Gastrocnemius medialis (tissue), 4 donors: ENCODE results near the gene BCAS4.

Experiments
- POLR2A ChIP-seq, 2 donors: fragments of 450-650 bp; IDR thresholded peaks; one replicate each; pipeline ENCODE4 v1.6.1; 2017; ENCODE audit warnings: antibody characterized with exemption in 2 of 2, mild to moderate bottlenecking in 2 of 2, moderate library complexity in 2 of 2
- TF ChIP-seq, protein P1 (sequence below), 5 experiments: fragments of 450-650 bp in 3 of 5; fragments of 200-600 bp in 2 of 5; sonication (generic) in 2 of 5; IDR thresholded peaks in 4 of 5; conservative IDR thresholded peaks in 1 of 5; 1 replicate in 4 of 5; 2 replicates in 1 of 5; pipeline ENCODE4 v1.5.1; 2016 to 2019; ENCODE audit warnings: antibody characterized with exemption in 5 of 5, mild to moderate bottlenecking in 3 of 5, moderate library complexity in 3 of 5

DNA sequence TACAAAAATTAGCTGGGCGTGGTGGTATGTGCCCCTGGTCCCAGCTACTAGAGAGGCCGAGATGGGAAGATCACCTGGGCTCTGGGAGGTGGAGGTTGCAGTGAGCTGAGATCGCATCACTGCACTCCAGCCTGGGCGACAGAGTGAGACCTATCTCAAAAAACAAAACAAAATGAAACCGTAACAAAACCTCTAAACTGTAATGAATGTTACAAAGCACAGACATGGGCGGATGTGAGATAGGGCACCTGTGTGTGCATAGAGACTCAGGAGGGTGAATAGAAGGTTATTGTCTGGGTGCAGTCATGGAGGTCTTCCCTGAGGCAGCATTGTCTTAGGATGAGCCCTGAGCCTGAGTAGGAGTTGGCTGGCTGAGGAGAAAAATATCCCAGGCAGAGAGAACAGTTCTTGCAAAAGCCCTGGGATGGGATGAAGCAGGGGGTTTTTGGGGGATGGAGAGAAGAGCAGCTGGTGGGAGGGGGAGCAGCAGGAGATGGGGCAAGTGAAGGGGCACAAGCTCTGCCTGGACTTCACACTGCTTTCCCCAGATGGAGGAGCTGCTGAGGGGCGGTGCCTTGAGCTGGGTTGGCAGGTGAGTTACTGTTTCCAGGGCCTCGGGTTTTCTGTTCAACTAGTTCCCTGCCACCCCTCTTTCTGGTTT is 5.2 kb downstream of the BCAS4 start:
- TF ChIP-seq, protein P1, sequence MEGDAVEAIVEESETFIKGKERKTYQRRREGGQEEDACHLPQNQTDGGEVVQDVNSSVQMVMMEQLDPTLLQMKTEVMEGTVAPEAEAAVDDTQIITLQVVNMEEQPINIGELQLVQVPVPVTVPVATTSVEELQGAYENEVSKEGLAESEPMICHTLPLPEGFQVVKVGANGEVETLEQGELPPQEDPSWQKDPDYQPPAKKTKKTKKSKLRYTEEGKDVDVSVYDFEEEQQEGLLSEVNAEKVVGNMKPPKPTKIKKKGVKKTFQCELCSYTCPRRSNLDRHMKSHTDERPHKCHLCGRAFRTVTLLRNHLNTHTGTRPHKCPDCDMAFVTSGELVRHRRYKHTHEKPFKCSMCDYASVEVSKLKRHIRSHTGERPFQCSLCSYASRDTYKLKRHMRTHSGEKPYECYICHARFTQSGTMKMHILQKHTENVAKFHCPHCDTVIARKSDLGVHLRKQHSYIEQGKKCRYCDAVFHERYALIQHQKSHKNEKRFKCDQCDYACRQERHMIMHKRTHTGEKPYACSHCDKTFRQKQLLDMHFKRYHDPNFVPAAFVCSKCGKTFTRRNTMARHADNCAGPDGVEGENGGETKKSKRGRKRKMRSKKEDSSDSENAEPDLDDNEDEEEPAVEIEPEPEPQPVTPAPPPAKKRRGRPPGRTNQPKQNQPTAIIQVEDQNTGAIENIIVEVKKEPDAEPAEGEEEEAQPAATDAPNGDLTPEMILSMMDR (IDR thresholded peaks at IDR 0.05 in 4 of 5, conservative IDR thresholded peaks at IDR 0.05 in 1 of 5) = no peak
- TF ChIP-seq POLR2A (IDR thresholded peaks at IDR 0.05) = no peak
